KMS-11 (cell line): Measurements from ENCODE around the gene ALG3.

ENCODE experiments used
- H2AFZ ChIP-seq: fragments of 200-600 bp; sonication (generic); 2 replicates; pipeline ENCODE4 v1.6.1; 2016; ENCODE audit warnings: antibody characterized with exemption, mixed run types, low read depth
- H3K27ac ChIP-seq: fragments of 200-600 bp; sonication (generic); 2 replicates; pipeline ENCODE4 v1.6.1; 2016; ENCODE audit warnings: mild to moderate bottlenecking, mixed run types
- H3K27me3 ChIP-seq: fragments of 200-600 bp; sonication (generic); 2 replicates; pipeline ENCODE4 v1.6.1; 2017; ENCODE audit warnings: mild to moderate bottlenecking, low read depth, mixed run types, moderate library complexity; ENCODE audit not compliant: insufficient read depth
- H3K36me3 ChIP-seq: fragments of 200-600 bp; sonication (generic); 2 replicates; pipeline ENCODE4 v1.6.1; 2017; ENCODE audit warnings: mild to moderate bottlenecking, mixed run types; ENCODE audit not compliant: insufficient read depth
- H3K4me1 ChIP-seq: fragments of 200-600 bp; sonication (generic); 2 replicates; pipeline ENCODE4 v1.6.1; 2016; ENCODE audit warnings: mild to moderate bottlenecking, low read depth, mixed run types; ENCODE audit not compliant: poor library complexity, severe bottlenecking
- H3K4me2 ChIP-seq: fragments of 200-600 bp; sonication (generic); 2 replicates; pipeline ENCODE4 v1.7.0; 2016; ENCODE audit warnings: mild to moderate bottlenecking, mixed run types
- H3K4me3 ChIP-seq: fragments of 200-600 bp; sonication (generic); IDR thresholded peaks from 2 replicates; pipeline ENCODE4 v1.6.1; 2017; ENCODE audit warnings: low read depth, low read length, mixed read lengths; ENCODE audit not compliant: insufficient read depth
- H3K79me2 ChIP-seq: fragments of 200-600 bp; sonication (generic); 2 replicates; pipeline ENCODE4 v1.6.1; 2016; ENCODE audit warnings: low read depth, mixed run types; ENCODE audit not compliant: insufficient read depth
- H3K9ac ChIP-seq: fragments of 200-600 bp; sonication (generic); 2 replicates; pipeline ENCODE4 v1.6.1; 2016; ENCODE audit warnings: mild to moderate bottlenecking, mixed run types
- H4K20me1 ChIP-seq: fragments of 200-600 bp; sonication (generic); 2 replicates; pipeline ENCODE4 v1.6.1; 2016; ENCODE audit warnings: mild to moderate bottlenecking, mixed run types; ENCODE audit not compliant: insufficient read depth
- CTCF ChIP-seq: fragments of 200-600 bp; sonication (generic); conservative IDR thresholded peaks from 2 replicates; pipeline ENCODE4 v1.6.1; 2017; ENCODE audit warnings: low read depth, mild to moderate bottlenecking, antibody characterized with exemption, low read length, moderate library complexity, mixed read lengths

The ALG3 gene

GRCh38 chr3:184235381-184236032 is 13.3 kb downstream of the ALG3 start:
- no peak overlapping the region for H2AFZ ChIP-seq
- no peaks in the 10 kb centered on the region for H3K4me1 ChIP-seq
- H3K4me3 ChIP-seq, result no peak overlapping the region
- H4K20me1 ChIP-seq, result no peaks in the 10 kb centered on the region
- TF ChIP-seq CTCF, result no peak
- no peak overlapping the region for H3K4me2 ChIP-seq
- H3K27ac ChIP-seq, result no peak overlapping the region
- peaks cover 21% of the 10 kb centered on the region; the same call in 1 of the 2 replicates for H3K27me3 ChIP-seq
- H3K9ac ChIP-seq, result no peak overlapping the region
- no peaks in the 10 kb centered on the region for H3K79me2 ChIP-seq
- H3K36me3 ChIP-seq, result no peaks in the 10 kb centered on the region

GRCh38 chr3:184234671-184235380 is 13.9 kb downstream of the ALG3 start:
- TF ChIP-seq CTCF, result no peak
- Histone ChIP-seq H3K27me3 (peaks cover 23% of the 10 kb centered on the region), H3K4me2 (no peak overlapping the region), H3K4me3 (no peak overlapping the region), H3K79me2 (no peaks in the 10 kb centered on the region), H3K9ac (no peak overlapping the region), H4K20me1 (no peaks in the 10 kb centered on the region), H2AFZ (no peak overlapping the region), H3K36me3 (no peaks in the 10 kb centered on the region), H3K4me1 (no peaks in the 10 kb centered on the region), H3K27ac (no peak overlapping the region)

- Histone ChIP-seq H3K79me2 (no peaks in the 10 kb centered on the region), H3K4me2 (no peak overlapping the region), H3K4me1 (no peaks in the 10 kb centered on the region), H3K36me3 (no peaks in the 10 kb centered on the region), H2AFZ (no peak overlapping the region), H4K20me1 (no peaks in the 10 kb centered on the region), H3K27me3 (peaks cover 26% of the 10 kb centered on the region), H3K9ac (no peak overlapping the region), H3K27ac (no peak overlapping the region), H3K4me3 (no peak overlapping the region)
- no peak for TF ChIP-seq CTCF
Measured at GRCh38 chr3:184234224-184234623, 14.5 kb downstream of the ALG3 start.

GRCh38 chr3:184233127-184233843 is 15.5 kb downstream of the ALG3 start:
- Histone ChIP-seq H3K9ac (no peak overlapping the region), H3K27me3 (peaks cover 32% of the 10 kb centered on the region), H3K27ac (no peak overlapping the region), H2AFZ (no peak overlapping the region), H3K4me3 (no peak overlapping the region), H3K36me3 (no peaks in the 10 kb centered on the region), H4K20me1 (no peaks in the 10 kb centered on the region), H3K79me2 (no peaks in the 10 kb centered on the region), H3K4me2 (no peak overlapping the region), H3K4me1 (no peaks in the 10 kb centered on the region)
- no peak for TF ChIP-seq CTCF
